ENCODE results near the gene RTN1. TPM values are rescaled to one million over a fixed set of nuclear protein-coding genes. Genes with fewer than 3 reads are reported as not detected.

Gene RTN1
- polyA plus RNA-seq, 1 of the 3 experiments (the other 2 are of a cell fraction) = 1.6 TPM

GRCh38 chr14:59829469-59830337, 40.9 kb downstream of the RTN1 start (continued):
- no peak for TF ChIP-seq MAX (IDR thresholded peaks at IDR 0.05; ENCODE audit: low read depth)
- no peak for TF ChIP-seq TAF1 (IDR thresholded peaks at IDR 0.05; ENCODE audit: borderline replicate concordance, low read depth, low read length)
- no peak for TF ChIP-seq JUND (IDR thresholded peaks at IDR 0.05)
- TF ChIP-seq RXRA (IDR thresholded peaks at IDR 0.05; ENCODE audit: borderline replicate concordance, low read depth) = no peak
- TF ChIP-seq FOXM1 (IDR thresholded peaks at IDR 0.05; ENCODE audit: low read depth) = no peak
- no peak for TF ChIP-seq RFX5 (IDR thresholded peaks at IDR 0.05; ENCODE audit: low read length)
- no peak for TF ChIP-seq NRF1 (IDR thresholded peaks at IDR 0.05; ENCODE audit: low read depth, low read length)

GRCh38 chr14:59828276-59828675, 42.3 kb downstream of the RTN1 start:
- H3K4me2 ChIP-seq = no peak overlapping the region

More at GRCh38 chr14:59828276-59828675, 42.3 kb downstream of the RTN1 start:
- POLR2A ChIA-PET = no interaction called here
- Histone ChIP-seq H3K4me1 (ENCODE audit: control insufficient read depth in 1 of 2, insufficient read depth in 2 of 2, low read depth in 1 of 2, low read length in 1 of 2) (peaks cover 0 to 4% of the 10 kb centered on the region in 2 experiments; a peak in 1 of 4 replicates), H2AFZ (ENCODE audit: low read depth) (no peak overlapping the region), H3K27me3 (ENCODE audit: insufficient read depth) (no peaks in the 10 kb centered on the region), H3K9me3 (no peaks in the 10 kb centered on the region), H3K4me3 (ENCODE audit: low read depth in 2 of 2, low read length in 1 of 2) (no peak overlapping the region), H3K36me3 (replicated peaks in 1 of 2; ENCODE audit: control insufficient read depth in 1 of 2, insufficient read depth in 2 of 2, low read length in 1 of 2) (no peaks in the 10 kb centered on the region), H3K9ac (no peak overlapping the region), H3F3A (replicated peaks; ENCODE audit: insufficient read depth) (no peaks in the 10 kb centered on the region), H3K27ac (ENCODE audit: low read depth in 2 of 2, low read length in 1 of 2) (no peak overlapping the region), H3K79me2 (ENCODE audit: insufficient read depth) (no peaks in the 10 kb centered on the region), H3K9me2 (no peaks in the 10 kb centered on the region), H4K20me1 (ENCODE audit: insufficient read depth) (no peaks in the 10 kb centered on the region)
- 16% methylated on average over 2 of the region's 2 CpGs for WGBS (ENCODE audit: low lambda C conversion rate)
- TF ChIP-seq CTCF (IDR thresholded peaks at IDR 0.05) = no peak
- no peak for TF ChIP-seq PBX3 (IDR thresholded peaks at IDR 0.05)
- no peak for TF ChIP-seq GATA2 (CRISPR knock-in tag; IDR thresholded peaks at IDR 0.05)
- no peak for TF ChIP-seq SMC3 (IDR thresholded peaks at IDR 0.05; ENCODE audit: low read depth, low read length)
- TF ChIP-seq USF1 (IDR thresholded peaks at IDR 0.05; ENCODE audit: borderline replicate concordance, low read depth) = no peak
- no peak for TF ChIP-seq RAD21 (IDR thresholded peaks at IDR 0.05; ENCODE audit: low read length)
- no peak for TF ChIP-seq TAF1 (IDR thresholded peaks at IDR 0.05; ENCODE audit: borderline replicate concordance, low read depth, low read length)
- TF ChIP-seq POLR2AphosphoS5 (IDR thresholded peaks at IDR 0.05; ENCODE audit: low read depth, low read length) = no peak
- TF ChIP-seq EP300 (IDR thresholded peaks at IDR 0.05; ENCODE audit: borderline replicate concordance in 1 of 2, low read depth in 1 of 2, low read length in 1 of 2) = no peak
- TF ChIP-seq FOXM1 (IDR thresholded peaks at IDR 0.05; ENCODE audit: low read depth) = no peak
- no peak for TF ChIP-seq RXRA (IDR thresholded peaks at IDR 0.05; ENCODE audit: borderline replicate concordance, low read depth)
- TF ChIP-seq MAX (IDR thresholded peaks at IDR 0.05; ENCODE audit: low read depth) = no peak
- no peak for TF ChIP-seq SIN3A (IDR thresholded peaks at IDR 0.05; ENCODE audit: borderline replicate concordance, low read depth, low read length)
- no peak for TF ChIP-seq FOXJ3 (CRISPR knock-in tag; IDR thresholded peaks at IDR 0.05)
- no peak for TF ChIP-seq FOSL2 (IDR thresholded peaks at IDR 0.05; ENCODE audit: borderline replicate concordance, low read depth)
- no peak for TF ChIP-seq MEF2A (IDR thresholded peaks at IDR 0.05; ENCODE audit: borderline replicate concordance, low read depth)
- CTCF ChIA-PET = interaction anchor here (0.6 to 0.8 kb wide), 2 partner anchors 12 to 734 kb away, joined by 3 read pairs; no protein-coding TSS in a partner anchor
- no peak for DNase-seq
